ENCODE data around the gene ATP6AP1.
A peak's percentile ranks its signal among the peaks of the same experiment; 100 is the strongest.

The ATP6AP1 gene

GRCh38 chrX:154441564-154441963 lies 13.1 kb downstream of the ATP6AP1 start:
- H3K27ac ChIP-seq, result peak overlapping the region; percentile 85
- TF ChIP-seq CTCF (conservative IDR thresholded peaks at IDR 0.05; ENCODE audit: low read depth), result no peak
- POLR2A ChIA-PET (ENCODE audit: low non-redundant PET), result interaction anchor here (0.6 to 0.7 kb wide), 2 partner anchors 42 to 45 kb away, joined by 3 read pairs; no protein-coding TSS in a partner anchor
- CTCF ChIA-PET, result no interaction called here
- no peak for DNase-seq (ENCODE audit: low spot score)

- DNase-seq (ENCODE audit: low spot score), result peak; percentile 72
- ChIA-PET POLR2A (ENCODE audit: low non-redundant PET) (interaction anchor here (0.6 to 0.7 kb wide), 2 partner anchors 42 to 46 kb away, joined by 3 read pairs; no protein-coding TSS in a partner anchor), CTCF (no interaction called here)
- H3K27ac ChIP-seq, result peak overlapping the region; percentile 85
- no peak for TF ChIP-seq CTCF (conservative IDR thresholded peaks at IDR 0.05; ENCODE audit: low read depth)
Measured at GRCh38 chrX:154441984-154442707, 13.7 kb downstream of the ATP6AP1 start.

- POLR2A ChIA-PET (ENCODE audit: low non-redundant PET), result no interaction called here
- CTCF ChIA-PET, result interaction anchor here (0.7 kb wide), 1 partner anchor 92 kb away, joined by 6 read pairs; no protein-coding TSS in a partner anchor
- no peak for DNase-seq (ENCODE audit: low spot score)
- no peak for TF ChIP-seq CTCF (conservative IDR thresholded peaks at IDR 0.05; ENCODE audit: low read depth)
- H3K27ac ChIP-seq, result peak overlapping the region; percentile 85
Measured at GRCh38 chrX:154443479-154443910, 15.0 kb downstream of the ATP6AP1 start.

GRCh38 chrX:154443992-154444754 lies 15.7 kb downstream of the ATP6AP1 start, which contains the start of gene FAM50A:
TSS of gene FAM50A (plus strand) at chrX:154444141. CDS start at chrX:154444236, 95 bp downstream.
- ChIA-PET CTCF (no interaction called here), POLR2A (ENCODE audit: low non-redundant PET) (no interaction called here)
- H3K27ac ChIP-seq, result peak within 1 kb of the TSS; percentile 85
- no peak for TF ChIP-seq CTCF (conservative IDR thresholded peaks at IDR 0.05; ENCODE audit: low read depth)
- no peak for DNase-seq (ENCODE audit: low spot score)

GRCh38 chrX:154444755-154445246 lies 16.3 kb downstream of the ATP6AP1 start:
- CTCF ChIA-PET, result interaction anchor here (0.6 kb wide), 1 partner anchor 417 kb away, joined by 4 read pairs; no protein-coding TSS in a partner anchor
- POLR2A ChIA-PET (ENCODE audit: low non-redundant PET), result no interaction called here
- H3K27ac ChIP-seq, result peak overlapping the region; percentile 85
- DNase-seq (ENCODE audit: low spot score), result no peak
- no peak for TF ChIP-seq CTCF (conservative IDR thresholded peaks at IDR 0.05; ENCODE audit: low read depth)

GRCh38 chrX:154445776-154446175 lies 17.3 kb downstream of the ATP6AP1 start:
- no peak for TF ChIP-seq CTCF (conservative IDR thresholded peaks at IDR 0.05; ENCODE audit: low read depth)
- no peak for DNase-seq (ENCODE audit: low spot score)
- CTCF ChIA-PET, result interaction anchor here (0.7 kb wide), 1 partner anchor 43 kb away, joined by 4 read pairs; no protein-coding TSS in a partner anchor
- POLR2A ChIA-PET (ENCODE audit: low non-redundant PET), result no interaction called here
- H3K27ac ChIP-seq, result peak overlapping the region; percentile 85; the same call in 1 of the 2 replicates
